H1 (cell line): ENCODE results near the gene PSD. TPM values are rescaled to one million over a fixed set of nuclear protein-coding genes. Genes with fewer than 3 reads are reported as not detected.

ENCODE experiments used
- CTCF ChIA-PET: fragments of 300-600 bp; sonication (Branson Sonifier 250); formaldehyde crosslinking; loops from one replicate; lab custom pipeline; 2021; ENCODE audit not compliant: partially characterized antibody; lab: Charles Lee
- POLR2A ChIA-PET: fragments of 300-600 bp; sonication (Branson Sonifier 250); formaldehyde crosslinking; loops from one replicate; lab custom pipeline; 2021; ENCODE audit warnings: inconsistent platforms; ENCODE audit not compliant: partially characterized antibody; lab: Charles Lee
- DNase-seq, 2 experiments: peaks; one replicate each; pipeline versions ENCODE4 v3.0.0 to v3.0.0-alpha.2; 2010 to 2022; ENCODE audit warnings: low spot score in 2 of 2, low read depth in 1 of 2, mixed read lengths in 1 of 2
- FAIRE-seq: peaks from 2 replicates; lab custom pipeline; 2011; peaks lifted over from hg19 to GRCh38; lab: Jason Lieb, UNC
- H2AFZ ChIP-seq: 2 replicates; pipeline ENCODE4 v1.8.1; 2012; ENCODE audit warnings: low read length, inconsistent platforms
- H2AK5ac ChIP-seq: 2 replicates; pipeline ENCODE4 v1.6.1; 2013; ENCODE audit warnings: low read depth, low read length
- H2BK120ac ChIP-seq: replicated peaks from 2 replicates; pipeline ENCODE3; 2013; ENCODE audit warnings: low read depth, low read length, inconsistent platforms
- H2BK12ac ChIP-seq: 2 replicates; pipeline ENCODE4 v1.6.1; 2013; ENCODE audit warnings: low read depth, low read length
- H2BK15ac ChIP-seq: 2 replicates; pipeline ENCODE4 v1.6.1; 2013; ENCODE audit warnings: low read length
- H2BK20ac ChIP-seq: 2 replicates; pipeline ENCODE4 v1.6.1; 2013; ENCODE audit warnings: low read length
- H2BK5ac ChIP-seq: 2 replicates; pipeline ENCODE4 v1.6.1; 2013; ENCODE audit warnings: low read depth, low read length
- H3K14ac ChIP-seq: 2 replicates; pipeline ENCODE4 v1.6.1; 2013; ENCODE audit warnings: inconsistent platforms; ENCODE audit not compliant: insufficient read length
- H3K18ac ChIP-seq: 2 replicates; pipeline ENCODE4 v1.6.1; 2013; ENCODE audit warnings: low read length; ENCODE audit errors: extremely low read depth
- H3K23ac ChIP-seq: 2 replicates; pipeline ENCODE4 v1.6.1; 2013; ENCODE audit warnings: inconsistent platforms; ENCODE audit not compliant: insufficient read length
- H3K23me2 ChIP-seq: 2 replicates; pipeline ENCODE4 v1.6.1; 2013; ENCODE audit warnings: low read depth, low read length
- H3K27ac ChIP-seq: 2 replicates; pipeline ENCODE4 v1.6.1; 2011; ENCODE audit warnings: low read depth, low read length, inconsistent platforms
- H3K27me3 ChIP-seq, 4 experiments: replicated peaks in 1 of 4; 1 replicate in 1 of 4; 2 replicates in 3 of 4; pipeline versions ENCODE4 v1.6.1 to v1.8.1; 2011 to 2013; ENCODE audit warnings: low read length in 3 of 4, mild to moderate bottlenecking in 3 of 4, inconsistent platforms in 2 of 4, mixed read lengths in 2 of 4, moderate library complexity in 1 of 4; ENCODE audit not compliant: control insufficient read depth in 3 of 4, insufficient read depth in 3 of 4; ENCODE audit errors: extremely low read depth in 1 of 4
- H3K36me3 ChIP-seq, 4 experiments: 2 replicates each; pipeline versions ENCODE4 v1.6.1 to v1.8.1; 2011 to 2013; ENCODE audit warnings: mild to moderate bottlenecking in 4 of 4, low read length in 3 of 4, moderate library complexity in 2 of 4, control low read depth in 1 of 4, inconsistent platforms in 1 of 4; ENCODE audit not compliant: insufficient read depth in 4 of 4, control insufficient read depth in 2 of 4
- H3K4ac ChIP-seq: replicated peaks from 2 replicates; pipeline ENCODE3; 2013; ENCODE audit warnings: low read length, low read depth, mixed read lengths, inconsistent platforms; ENCODE audit not compliant: insufficient read length
- H3K4me1 ChIP-seq, 4 experiments: replicated peaks in 1 of 4; 1 replicate in 1 of 4; 2 replicates in 3 of 4; pipeline versions ENCODE4 v1.6.1 to v1.8.1; 2011 to 2013; ENCODE audit warnings: low read length in 3 of 4, inconsistent platforms in 2 of 4, mixed read lengths in 1 of 4; ENCODE audit not compliant: insufficient read depth in 4 of 4, control insufficient read depth in 3 of 4
- H3K4me2 ChIP-seq, 2 experiments: 2 replicates each; pipeline versions ENCODE4 v1.6.1 to v1.8.1; 2011 to 2013; ENCODE audit warnings: low read depth in 2 of 2, low read length in 2 of 2, control low read depth in 1 of 2, inconsistent platforms in 1 of 2, mild to moderate bottlenecking in 1 of 2; ENCODE audit not compliant: insufficient read depth in 1 of 2
- H3K4me3 ChIP-seq, 4 experiments: fragments of 200-600, 300-600 bp in 1 of 4; sonication (generic), shearing (Covaris generic), sonication (Bioruptor Twin) in 1 of 4; 2 replicates each; pipeline versions ENCODE4 v1.5.1 to v1.8.1; 2011 to 2016; ENCODE audit warnings: low read length in 4 of 4, low read depth in 3 of 4, control low read depth in 2 of 4, inconsistent platforms in 2 of 4, mild to moderate bottlenecking in 2 of 4, mixed read lengths in 1 of 4, moderate library complexity in 1 of 4; ENCODE audit not compliant: insufficient read depth in 2 of 4; ENCODE audit errors: extremely low read depth in 1 of 4
- H3K56ac ChIP-seq: replicated peaks from 2 replicates; pipeline ENCODE3; 2013; ENCODE audit warnings: low read depth, mild to moderate bottlenecking, mixed read lengths, low read length, inconsistent platforms; ENCODE audit not compliant: insufficient read length
- H3K79me1 ChIP-seq: 2 replicates; pipeline ENCODE4 v1.6.1; 2013; ENCODE audit warnings: low read depth, low read length, control low read depth
- H3K79me2 ChIP-seq, 2 experiments: 2 replicates each; pipeline versions ENCODE4 v1.6.1 to v1.8.1; 2012 to 2013; ENCODE audit warnings: low read length in 2 of 2, mild to moderate bottlenecking in 2 of 2, inconsistent platforms in 1 of 2; ENCODE audit not compliant: insufficient read depth in 2 of 2, control insufficient read depth in 1 of 2
- H3K9ac ChIP-seq, 4 experiments: replicated peaks in 1 of 4; 1 replicate in 1 of 4; 2 replicates in 3 of 4; pipeline versions ENCODE4 v1.6.1 to v1.8.1; 2011 to 2013; ENCODE audit warnings: low read depth in 3 of 4, low read length in 3 of 4, control low read depth in 2 of 4, mild to moderate bottlenecking in 2 of 4, moderate library complexity in 2 of 4, inconsistent platforms in 1 of 4; ENCODE audit errors: extremely low read depth in 1 of 4
- H3K9me3 ChIP-seq, 2 experiments: 2 replicates each; pipeline versions ENCODE4 v1.6.1 to v1.8.1; 2012 to 2013; ENCODE audit warnings: mild to moderate bottlenecking in 2 of 2, moderate library complexity in 2 of 2, control low read depth in 1 of 2, inconsistent platforms in 1 of 2, low read depth in 1 of 2, low read length in 1 of 2, mixed read lengths in 1 of 2; ENCODE audit not compliant: insufficient read depth in 2 of 2
- H4K20me1 ChIP-seq, 2 experiments: replicated peaks in 1 of 2; 2 replicates each; pipeline versions ENCODE3 to v1.8.1; 2011 to 2013; ENCODE audit warnings: inconsistent platforms in 2 of 2, low read length in 2 of 2, mild to moderate bottlenecking in 1 of 2; ENCODE audit not compliant: insufficient read depth in 2 of 2, control insufficient read depth in 1 of 2
- H4K5ac ChIP-seq: 2 replicates; pipeline ENCODE4 v1.6.1; 2013; ENCODE audit warnings: low read length, low read depth, mixed read lengths, inconsistent platforms; ENCODE audit not compliant: insufficient read length
- H4K8ac ChIP-seq: 2 replicates; pipeline ENCODE4 v1.8.0; 2013; ENCODE audit warnings: mild to moderate bottlenecking, moderate library complexity, low read length, inconsistent platforms; ENCODE audit not compliant: insufficient read depth; ENCODE audit errors: extremely low read depth
- H4K91ac ChIP-seq: replicated peaks from 2 replicates; pipeline ENCODE3; 2013; ENCODE audit warnings: low read length, mixed read lengths, inconsistent platforms; ENCODE audit not compliant: insufficient read length
- BCL11A ChIP-seq, 2 experiments: IDR thresholded peaks; one replicate each; pipeline ENCODE4 v1.6.1; 2011; ENCODE audit warnings: low read depth in 2 of 2, low read length in 2 of 2, mild to moderate bottlenecking in 2 of 2
- BRCA1 ChIP-seq: IDR thresholded peaks from 2 replicates; pipeline ENCODE4 v1.6.1; 2012; ENCODE audit warnings: low read depth, low read length, improper control_type of control experiment
- CHD1 ChIP-seq: IDR thresholded peaks from 2 replicates; pipeline ENCODE4 v1.6.1; 2012; ENCODE audit warnings: low read depth, low read length, improper control_type of control experiment
- JUN ChIP-seq: IDR thresholded peaks from 2 replicates; pipeline ENCODE4 v1.6.1; 2011; ENCODE audit warnings: low read depth, mild to moderate bottlenecking, improper control_type of control experiment, low read length
- NRF1 ChIP-seq: IDR thresholded peaks from 2 replicates; pipeline ENCODE4 v1.6.1; 2011; ENCODE audit warnings: mild to moderate bottlenecking, low read depth, low read length, improper control_type of control experiment
- RBBP5 ChIP-seq: IDR thresholded peaks from 2 replicates; pipeline ENCODE4 v1.7.1; 2012; ENCODE audit warnings: low read depth, mild to moderate bottlenecking, inconsistent platforms, low read length, moderate library complexity, borderline replicate concordance
- RNF2 ChIP-seq: fragments of 200-900, 300-1000 bp; sonication (generic); IDR thresholded peaks from 2 replicates; pipeline ENCODE4 v1.7.1; 2016; ENCODE audit warnings: borderline replicate concordance, low read depth, mild to moderate bottlenecking, antibody characterized with exemption, low read length; ENCODE audit not compliant: poor library complexity, severe bottlenecking; ENCODE audit errors: missing control alignments
- TAF1 ChIP-seq: IDR thresholded peaks from 2 replicates; pipeline ENCODE4 v1.6.1; 2011; ENCODE audit warnings: mild to moderate bottlenecking, low read depth, low read length
- TBP ChIP-seq: IDR thresholded peaks from 2 replicates; pipeline ENCODE4 v1.6.1; 2011; ENCODE audit warnings: low read depth, low read length, improper control_type of control experiment
- TEAD4 ChIP-seq: IDR thresholded peaks from 2 replicates; pipeline ENCODE4 v1.6.1; 2012; ENCODE audit warnings: low read depth, low read length, inconsistent platforms, mixed read lengths
- WGBS, 2 experiments: shearing (Covaris generic) in 1 of 2; methylation state at CpG; one replicate each; pipeline versions ENCODE4 v1.1.6 to v1.1.7; 2013 to 2015; ENCODE audit warnings: low lambda C conversion rate in 2 of 2, mixed read lengths in 2 of 2, inconsistent platforms in 1 of 2, low coverage in 1 of 2, missing lambda C conversion rate in 1 of 2; ENCODE audit not compliant: insufficient replicate concordance in 2 of 2, insufficient coverage in 1 of 2, insufficient read length in 1 of 2; ENCODE audit errors: extremely low coverage in 1 of 2, missing lambda C conversion rate in 1 of 2; 5-methylcytosine and 5-hydroxymethylcytosine counted together
- polyA plus RNA-seq, 7 experiments: library from polyadenylated mRNA; depleted of rRNA in 3 of 7; stranded (reverse) in 5 of 7; unstranded in 2 of 7; fragments of >200 nt in 5 of 7; fragments of 200-250 nt in 2 of 7; gene quantifications; 1 replicate in 5 of 7; 2 replicates in 1 of 7; 4 replicates in 1 of 7; pipeline versions ENCODE4 v1.2.1 to v1.2.3, GENCODE V29; 2011 to 2013; ENCODE audit warnings: missing spikeins in 2 of 7, mixed read lengths in 2 of 7
- total RNA-seq: library from RNA; stranded (reverse); fragmentation: NEBNext Ultra II Directional; extraction: Animal tissue kit (Norgen Biotek cat#: 25700); gene quantifications from 2 replicates; pipeline ENCODE4 v1.2.1, GENCODE V29; 2021
- TF ChIP-seq, protein P1 (sequence below): IDR thresholded peaks from 2 replicates; pipeline ENCODE4 v1.6.1; 2012; ENCODE audit warnings: inconsistent platforms

The PSD gene
- total and polyA plus RNA-seq, 2 of the 8 experiments (the other 6 are each of a cell fraction or from before 2014, with no cell fraction given) = 5.4 to 6.0 TPM

DNA sequence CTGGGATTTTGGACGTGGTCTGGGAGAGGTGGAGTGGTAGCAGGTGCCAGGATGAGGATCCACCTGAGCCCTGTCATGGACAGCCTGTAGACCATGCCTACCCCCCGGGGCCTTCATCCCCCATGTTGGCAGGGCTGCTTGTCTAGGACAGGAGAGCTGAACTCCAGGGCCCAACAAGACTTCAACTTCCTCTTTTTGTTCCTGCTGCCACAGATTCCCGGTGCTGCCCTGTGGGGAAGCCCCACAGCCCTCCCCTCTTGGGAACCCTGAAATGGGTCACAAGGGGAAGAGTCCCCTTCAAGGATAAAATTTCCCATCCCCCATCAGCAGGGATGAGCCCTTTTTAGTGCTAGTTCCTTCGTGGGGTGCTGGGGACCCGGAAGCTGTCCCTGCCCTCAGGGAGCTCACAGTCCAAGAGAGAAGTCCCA lies 15.0 kb upstream of the PSD start:
- Histone ChIP-seq H4K91ac (no peak overlapping the region), H3K9me3 (no peaks in the 10 kb centered on the region), H3K27ac (no peak overlapping the region), H3K27me3 (peaks cover 13 to 37% (median 34%) of the 10 kb centered on the region in 4 experiments)
- TF ChIP-seq CHD1 = no peak
- TF ChIP-seq BRCA1 = no peak
- TF ChIP-seq TBP = no peak
- TF ChIP-seq, protein P1, sequence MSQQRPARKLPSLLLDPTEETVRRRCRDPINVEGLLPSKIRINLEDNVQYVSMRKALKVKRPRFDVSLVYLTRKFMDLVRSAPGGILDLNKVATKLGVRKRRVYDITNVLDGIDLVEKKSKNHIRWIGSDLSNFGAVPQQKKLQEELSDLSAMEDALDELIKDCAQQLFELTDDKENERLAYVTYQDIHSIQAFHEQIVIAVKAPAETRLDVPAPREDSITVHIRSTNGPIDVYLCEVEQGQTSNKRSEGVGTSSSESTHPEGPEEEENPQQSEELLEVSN = no peak
- TF ChIP-seq RBBP5 = no peak
- no peak for TF ChIP-seq JUN
- no peak for TF ChIP-seq NRF1
- TF ChIP-seq RNF2 = no peak
- no peak for TF ChIP-seq BCL11A (IDR thresholded peaks at IDR 0.05; ENCODE audit: low read depth in 2 of 2, low read length in 2 of 2)
- no peak for TF ChIP-seq TAF1
- TF ChIP-seq TEAD4 = no peak
- TF ChIP-seq, all 59 proteins: peak for 0
- no peaks in the 10 kb centered on the region; a peak in 1 of 4 replicates for H3K79me2 ChIP-seq
- H2BK15ac ChIP-seq = no peak overlapping the region
- no peak overlapping the region for H3K9ac ChIP-seq
- H4K20me1 ChIP-seq = no peaks in the 10 kb centered on the region
- no peak overlapping the region for H2BK5ac ChIP-seq
- no peak for DNase-seq
- POLR2A ChIA-PET = interaction anchor here (0.6 to 9.0 kb wide), 5 partner anchors 9 to 212 kb away, joined by 4 to 75 read pairs (median 13); partner anchors contain the start of gene C10orf95
- no peak overlapping the region for H3K4ac ChIP-seq
- H3K56ac ChIP-seq = no peak overlapping the region
- no peak overlapping the region for H3K4me3 ChIP-seq
- no peaks in the 10 kb centered on the region for H3K79me1 ChIP-seq
- H4K8ac ChIP-seq = no peak overlapping the region
- WGBS, 2 experiments = 76% methylated on average over 5 of the region's 5 CpGs; no CpG with 5 or more reads in 1 of the 2 experiments
- no peak overlapping the region for H3K18ac ChIP-seq
- no peak overlapping the region for H2BK20ac ChIP-seq
- H3K4me2 ChIP-seq = no peak overlapping the region; a peak in 1 of 4 replicates
- H2BK12ac ChIP-seq = no peak overlapping the region
- no peaks in the 10 kb centered on the region; a peak in 1 of 8 replicates for H3K36me3 ChIP-seq
- CTCF ChIA-PET = interaction anchor here (0.6 to 7.5 kb wide), 12 partner anchors 9 to 604 kb away, joined by 3 to 40 read pairs (median 4); partner anchors contain the start of genes C10orf95 and FBXL15
- no peak overlapping the region for H2BK120ac ChIP-seq
- H4K5ac ChIP-seq = no peak overlapping the region
- no peak overlapping the region for H2AFZ ChIP-seq
- no peak overlapping the region for H3K23ac ChIP-seq
- FAIRE-seq = no peak
- peaks cover 9% of the 10 kb centered on the region for H3K23me2 ChIP-seq
- H3K14ac ChIP-seq = no peak overlapping the region
- H2AK5ac ChIP-seq = no peak overlapping the region
- H3K4me1 ChIP-seq = peaks cover 0 to 18% (median 13%) of the 10 kb centered on the region in 4 experiments; a peak in 6 of 7 replicates
